IMR-90 (cell line): ENCODE data around the gene SPACA7. TPM values are rescaled to one million over a fixed set of nuclear protein-coding genes. Genes with fewer than 3 reads are reported as not detected.

Source experiments
- ATAC-seq: fragments of 200-7000 bp; cut with Tn5 transposase; 2 replicates; pipeline ENCODE4 v1.9.1; 2020; ENCODE audit warnings: low read depth, mild to moderate bottlenecking, moderate library complexity
- BruUV-seq: library from RNA; stranded (reverse); fragments of 400-500 nt; replicated peaks from 2 replicates; lab custom pipeline; 2021; lab: Mats Ljungman, UMichigan
- CTCF ChIA-PET: fragments of 300-600 bp; formaldehyde crosslinking; extraction: SDS; loops from one replicate; lab custom pipeline; 2021; ENCODE audit warnings: antibody characterized with exemption; lab: Yijun Ruan, JAX
- POLR2A ChIA-PET: fragments of 300-600 bp; sonication (Branson Sonifier 250); formaldehyde crosslinking; loops from one replicate; lab custom pipeline; 2022; ENCODE audit warnings: antibody characterized with exemption; ENCODE audit not compliant: unreplicated experiment; lab: Charles Lee
- DNase-seq: peaks from one replicate; pipeline ENCODE4 v3.0.0; 2013
- H2AFZ ChIP-seq: replicated peaks from 2 replicates; pipeline ENCODE3; 2013; ENCODE audit warnings: low read length, mild to moderate bottlenecking; ENCODE audit not compliant: poor library complexity
- H2AK5ac ChIP-seq: 2 replicates; pipeline ENCODE4 v1.6.1; 2013; ENCODE audit warnings: low read depth, low read length, inconsistent platforms
- H2AK9ac ChIP-seq: replicated peaks from 2 replicates; pipeline ENCODE3; 2013; ENCODE audit warnings: mild to moderate bottlenecking, low read depth, low read length, moderate library complexity; ENCODE audit not compliant: poor library complexity
- H2BK120ac ChIP-seq: 2 replicates; pipeline ENCODE4 v1.6.1; 2013; ENCODE audit warnings: low read depth, low read length, inconsistent platforms
- H2BK15ac ChIP-seq: 3 replicates; pipeline ENCODE4 v1.6.1; 2013; ENCODE audit warnings: low read depth, low read length, inconsistent platforms
- H2BK20ac ChIP-seq: 2 replicates; pipeline ENCODE4 v1.6.1; 2013; ENCODE audit warnings: low read depth, mild to moderate bottlenecking, inconsistent platforms, low read length, moderate library complexity
- H2BK5ac ChIP-seq: 2 replicates; pipeline ENCODE4 v1.6.1; 2013; ENCODE audit warnings: mild to moderate bottlenecking, low read depth, low read length, inconsistent platforms; ENCODE audit not compliant: poor library complexity, severe bottlenecking
- H3K14ac ChIP-seq: replicated peaks from 2 replicates; pipeline ENCODE4 v1.6.1; 2013; ENCODE audit warnings: low read depth, low read length, inconsistent platforms
- H3K18ac ChIP-seq: 2 replicates; pipeline ENCODE4 v1.6.1; 2013; ENCODE audit warnings: low read depth, low read length, control low read depth
- H3K23ac ChIP-seq: 2 replicates; pipeline ENCODE4 v1.6.1; 2013; ENCODE audit warnings: low read depth, low read length, inconsistent platforms
- H3K27ac ChIP-seq: 2 replicates; pipeline ENCODE4 v1.5.1; 2013; ENCODE audit warnings: mild to moderate bottlenecking, control low read depth, low read length; ENCODE audit not compliant: insufficient read depth
- H3K27me3 ChIP-seq: 2 replicates; pipeline ENCODE4 v1.6.1; 2013; ENCODE audit warnings: low read length; ENCODE audit not compliant: control insufficient read depth, insufficient read depth
- H3K36me3 ChIP-seq: 2 replicates; pipeline ENCODE4 v1.6.1; 2013; ENCODE audit warnings: low read length, mixed read lengths; ENCODE audit not compliant: control insufficient read depth, insufficient read depth
- H3K4ac ChIP-seq: 2 replicates; pipeline ENCODE4 v1.6.1; 2013; ENCODE audit warnings: low read depth, low read length, inconsistent platforms
- H3K4me1 ChIP-seq: 2 replicates; pipeline ENCODE4 v1.6.1; 2013; ENCODE audit warnings: low read length, mixed read lengths; ENCODE audit not compliant: control insufficient read depth, insufficient read depth
- H3K4me2 ChIP-seq: 2 replicates; pipeline ENCODE4 v1.6.1; 2013; ENCODE audit warnings: low read depth, mild to moderate bottlenecking, control low read depth, low read length, moderate library complexity
- H3K4me3 ChIP-seq: 2 replicates; pipeline ENCODE4 v1.5.1; 2013; ENCODE audit warnings: low read depth, mild to moderate bottlenecking, control low read depth, low read length, moderate library complexity; ENCODE audit not compliant: insufficient read depth
- H3K56ac ChIP-seq: 2 replicates; pipeline ENCODE4 v1.6.1; 2013; ENCODE audit warnings: low read length, inconsistent platforms; ENCODE audit not compliant: insufficient read depth; ENCODE audit errors: extremely low read depth
- H3K79me1 ChIP-seq, 2 experiments: 2 replicates each; pipeline ENCODE4 v1.6.1; 2013; ENCODE audit warnings: low read length in 2 of 2, inconsistent platforms in 1 of 2, low read depth in 1 of 2
- H3K9ac ChIP-seq: 2 replicates; pipeline ENCODE4 v1.6.1; 2013; ENCODE audit warnings: low read depth, low read length, control low read depth
- H3K9me1 ChIP-seq: 2 replicates; pipeline ENCODE4 v1.6.1; 2013; ENCODE audit warnings: low read length, inconsistent platforms; ENCODE audit not compliant: insufficient read depth
- H3K9me3 ChIP-seq: 2 replicates; pipeline ENCODE4 v1.6.1; 2013; ENCODE audit warnings: low read length; ENCODE audit not compliant: control insufficient read depth, insufficient read depth
- H4K20me1 ChIP-seq: 2 replicates; pipeline ENCODE4 v1.6.1; 2013; ENCODE audit warnings: low read length, inconsistent platforms; ENCODE audit not compliant: insufficient read depth
- H4K5ac ChIP-seq: 2 replicates; pipeline ENCODE4 v1.6.1; 2013; ENCODE audit warnings: mild to moderate bottlenecking, low read depth, low read length, control low read depth
- H4K8ac ChIP-seq, 2 experiments: 2 replicates each; pipeline ENCODE4 v1.6.1; 2013; ENCODE audit warnings: low read depth in 2 of 2, low read length in 2 of 2, control low read depth in 1 of 2, inconsistent platforms in 1 of 2
- H4K91ac ChIP-seq: 2 replicates; pipeline ENCODE4 v1.6.1; 2013; ENCODE audit warnings: low read depth, low read length, inconsistent platforms; ENCODE audit not compliant: insufficient read depth
- BHLHE40 ChIP-seq: fragments of 150-350 bp; IDR thresholded peaks from 2 replicates; pipeline ENCODE4 v1.6.1; 2016; ENCODE audit warnings: mild to moderate bottlenecking, low read depth, low read length
- CEBPB ChIP-seq: IDR thresholded peaks from 2 replicates; pipeline ENCODE4 v1.6.1; 2012; ENCODE audit warnings: low read depth, low read length, improper control_type of control experiment
- CHD1 ChIP-seq: IDR thresholded peaks from 2 replicates; pipeline ENCODE4 v1.6.1; 2012; ENCODE audit warnings: low read depth, low read length, improper control_type of control experiment
- CTCF ChIP-seq: conservative IDR thresholded peaks from 2 replicates; pipeline ENCODE4 v1.5.1; 2012; ENCODE audit warnings: mild to moderate bottlenecking, low read depth, low read length, improper control_type of control experiment
- FOS ChIP-seq: fragments of 150-350 bp; IDR thresholded peaks from 2 replicates; pipeline ENCODE4 v1.6.1; 2016; ENCODE audit warnings: low read depth, low read length
- MAFK ChIP-seq: IDR thresholded peaks from 2 replicates; pipeline ENCODE4 v1.6.1; 2012; ENCODE audit warnings: low read depth, low read length, improper control_type of control experiment
- MAZ ChIP-seq: IDR thresholded peaks from 2 replicates; pipeline ENCODE4 v1.6.1; 2012; ENCODE audit warnings: low read depth, mild to moderate bottlenecking, low read length, improper control_type of control experiment, moderate library complexity, borderline replicate concordance
- MXI1 ChIP-seq: IDR thresholded peaks from 2 replicates; pipeline ENCODE4 v1.6.1; 2012; ENCODE audit warnings: low read depth, mild to moderate bottlenecking, low read length, moderate library complexity, borderline replicate concordance
- NFE2L2 ChIP-seq: fragments of 150-350 bp; IDR thresholded peaks from 2 replicates; pipeline ENCODE4 v1.6.1; 2016; ENCODE audit warnings: low read depth, mild to moderate bottlenecking, low read length
- POLR2A ChIP-seq: IDR thresholded peaks from 2 replicates; pipeline ENCODE4 v1.6.1; 2012; ENCODE audit warnings: mild to moderate bottlenecking, low read depth, low read length
- RAD21 ChIP-seq: IDR thresholded peaks from 2 replicates; pipeline ENCODE4 v1.6.1; 2012; ENCODE audit warnings: low read length, improper control_type of control experiment
- RCOR1 ChIP-seq: IDR thresholded peaks from 2 replicates; pipeline ENCODE4 v1.6.1; 2012; ENCODE audit warnings: mild to moderate bottlenecking, low read length, improper control_type of control experiment; ENCODE audit not compliant: insufficient replicate concordance
- RFX5 ChIP-seq: IDR thresholded peaks from 2 replicates; pipeline ENCODE4 v1.8.0; 2012; ENCODE audit warnings: low read depth, mild to moderate bottlenecking, low read length, moderate library complexity
- SMC3 ChIP-seq: fragments of 150-350 bp; IDR thresholded peaks from 2 replicates; pipeline ENCODE4 v1.6.1; 2016; ENCODE audit warnings: low read depth, mild to moderate bottlenecking, antibody characterized with exemption, low read length, moderate library complexity
- USF2 ChIP-seq: fragments of 150-350 bp; IDR thresholded peaks from 2 replicates; pipeline ENCODE4 v1.6.1; 2017; ENCODE audit warnings: mild to moderate bottlenecking, antibody characterized with exemption, low read length, low read depth
- WGBS, 2 experiments: methylation state at CpG; one replicate each; pipeline versions ENCODE4 v1.1.5 to v1.1.7; 2013; ENCODE audit warnings: missing lambda C conversion rate in 2 of 2; ENCODE audit not compliant: insufficient read length in 1 of 2; ENCODE audit errors: extremely low coverage in 2 of 2; 5-methylcytosine and 5-hydroxymethylcytosine counted together
- dilution Hi-C: fragments of 300-500 bp; cut with HindIII; formaldehyde crosslinking; loops from one replicate; pipeline ENCODE4 v1.14.3; 2018; ENCODE audit warnings: low sequenced_read_pairs; ENCODE audit not compliant: unreplicated experiment
- in situ Hi-C: fragments of 300-500 bp; cut with MboI; formaldehyde crosslinking; loops from 3 replicates; pipeline ENCODE4 v1.14.3; 2019; ENCODE audit warnings: low sequenced_read_pairs, inconsistent platforms, mixed read lengths
- intact Hi-C: fragments of 100-400 bp; cut with micrococcal nuclease; formaldehyde crosslinking; loops from 2 replicates; pipeline ENCODE4 v1.10.0; 2022
- polyA plus RNA-seq, 3 experiments: library from polyadenylated mRNA; depleted of rRNA; stranded (reverse); fragments of >200 nt; gene quantifications; 2 replicates each; pipeline ENCODE4 v1.2.3, GENCODE V29; 2012; ENCODE audit warnings: low replicate concordance in 1 of 3
- total RNA-seq: library from RNA; depleted of rRNA; stranded (reverse); fragments of >200 nt; gene quantifications from 2 replicates; pipeline ENCODE4 v1.2.3, GENCODE V29; 2012
- TF ChIP-seq, protein P1 (sequence below): fragments of 150-350 bp; IDR thresholded peaks from 2 replicates; pipeline ENCODE4 v1.6.1; 2016; ENCODE audit warnings: low read depth, mild to moderate bottlenecking, low read length, moderate library complexity, borderline replicate concordance

SPACA7 gene
- total and polyA plus RNA-seq, 2 of the 4 experiments (the other 2 are of a cell fraction), result not detected

DNA sequence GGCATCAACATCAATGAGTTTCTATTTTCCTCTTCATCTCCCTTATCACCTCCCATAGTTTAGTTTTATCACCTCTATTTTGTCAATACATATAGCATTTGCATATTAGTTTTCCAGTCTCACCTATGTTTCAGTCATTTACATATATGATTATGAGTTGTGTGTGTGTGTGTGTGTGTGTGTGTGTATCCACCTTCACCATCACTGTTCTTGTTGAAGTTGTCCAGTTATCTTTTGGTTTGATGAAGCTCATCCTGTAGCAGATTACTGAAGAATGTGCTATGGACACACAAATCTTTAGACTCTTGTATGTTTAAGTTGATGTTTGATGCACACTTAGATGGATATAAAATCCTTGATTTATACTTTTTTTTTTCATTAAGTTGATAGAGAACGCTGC, 40.5 kb downstream of the SPACA7 start:
- Histone ChIP-seq H3K4ac (no peak overlapping the region), H2AK5ac (no peak overlapping the region), H3K79me1 (no peaks in the 10 kb centered on the region), H3K14ac (no peak overlapping the region), H3K36me3 (no peaks in the 10 kb centered on the region), H2BK120ac (no peak overlapping the region), H2AK9ac (no peak overlapping the region), H3K4me3 (no peak overlapping the region), H3K9me3 (peaks cover 13% of the 10 kb centered on the region; the same call in 1 of the 2 replicates), H3K18ac (no peak overlapping the region), H2AFZ (no peak overlapping the region), H2BK20ac (no peak overlapping the region), H2BK15ac (no peak overlapping the region), H3K9ac (no peak overlapping the region), H3K56ac (no peak overlapping the region), H3K9me1 (no peaks in the 10 kb centered on the region), H3K4me1 (no peaks in the 10 kb centered on the region), H4K91ac (no peak overlapping the region), H3K27me3 (no peaks in the 10 kb centered on the region), H4K8ac (no peak overlapping the region), H3K23ac (no peak overlapping the region), H2BK5ac (no peak overlapping the region), H4K20me1 (no peaks in the 10 kb centered on the region), H4K5ac (no peak overlapping the region), H3K4me2 (no peak overlapping the region), H3K27ac (no peak overlapping the region)
- POLR2A ChIA-PET, result no interaction called here
- BruUV-seq, result no TSS peak
- no peak for TF ChIP-seq MXI1
- no peak for TF ChIP-seq MAZ
- TF ChIP-seq SMC3, result no peak
- TF ChIP-seq, protein P1, sequence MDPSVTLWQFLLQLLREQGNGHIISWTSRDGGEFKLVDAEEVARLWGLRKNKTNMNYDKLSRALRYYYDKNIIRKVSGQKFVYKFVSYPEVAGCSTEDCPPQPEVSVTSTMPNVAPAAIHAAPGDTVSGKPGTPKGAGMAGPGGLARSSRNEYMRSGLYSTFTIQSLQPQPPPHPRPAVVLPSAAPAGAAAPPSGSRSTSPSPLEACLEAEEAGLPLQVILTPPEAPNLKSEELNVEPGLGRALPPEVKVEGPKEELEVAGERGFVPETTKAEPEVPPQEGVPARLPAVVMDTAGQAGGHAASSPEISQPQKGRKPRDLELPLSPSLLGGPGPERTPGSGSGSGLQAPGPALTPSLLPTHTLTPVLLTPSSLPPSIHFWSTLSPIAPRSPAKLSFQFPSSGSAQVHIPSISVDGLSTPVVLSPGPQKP, result no peak
- TF ChIP-seq RCOR1, result no peak
- no peak for TF ChIP-seq NFE2L2
- TF ChIP-seq MAFK, result no peak
- no peak for TF ChIP-seq POLR2A
- no peak for TF ChIP-seq RAD21
- no peak for TF ChIP-seq BHLHE40
- TF ChIP-seq CHD1, result no peak
- no peak for TF ChIP-seq FOS
- no peak for TF ChIP-seq CEBPB
- TF ChIP-seq CTCF, result no peak
- no peak for TF ChIP-seq USF2
- TF ChIP-seq RFX5, result no peak
- in situ Hi-C loops, result no loop called here
- dilution Hi-C loops, result no loop called here
- intact Hi-C loops, result no loop called here
- CTCF ChIA-PET, result no interaction called here
- no CpG with 5 or more reads among the region's 1 CpG for WGBS, 2 experiments
- DNase-seq, result no peak
- ATAC-seq, result no peak
